ENCODE results near the gene ATOH8. TPM values are rescaled to one million over a fixed set of nuclear protein-coding genes. Genes with fewer than 3 reads are reported as not detected.

The ATOH8 gene
- polyA plus RNA-seq, 1 donor: 5.1 TPM

GRCh38 chr2:85771486-85771885 is 17.7 kb downstream of the ATOH8 start:
- no peak for DNase-seq
- no CpG with 5 or more reads among the region's 4 CpGs for WGBS (ENCODE audit: insufficient coverage, low lambda C conversion rate)
- Histone ChIP-seq H3K36me3 (ENCODE audit: control insufficient read depth, insufficient read depth, low read length) (no peaks in the 10 kb centered on the region), H3K4me3 (ENCODE audit: low read length) (no peak overlapping the region), H3K27ac (ENCODE audit: low read length) (peak overlapping the region; percentile 5), H3K27me3 (ENCODE audit: control insufficient read depth, insufficient read depth, low read length) (peaks cover 10% of the 10 kb centered on the region), H3K4me1 (ENCODE audit: control insufficient read depth, insufficient read depth, low read length) (peaks cover 13% of the 10 kb centered on the region), H3K9me3 (ENCODE audit: control insufficient read depth, low read depth, low read length) (no peaks in the 10 kb centered on the region)

GRCh38 chr2:85772019-85772745 is 18.4 kb downstream of the ATOH8 start:
- no peaks in the 10 kb centered on the region for H3K36me3 ChIP-seq (ENCODE audit: control insufficient read depth, insufficient read depth, low read length)
- 66% methylated on average over 4 of the region's 37 CpGs for WGBS (ENCODE audit: insufficient coverage, low lambda C conversion rate)
- peak overlapping the region; percentile 65 for H3K27ac ChIP-seq (ENCODE audit: low read length)
- H3K4me1 ChIP-seq (ENCODE audit: control insufficient read depth, insufficient read depth, low read length): peaks cover 13% of the 10 kb centered on the region
- peak; percentile 84 to 87 for DNase-seq
- no peak overlapping the region for H3K4me3 ChIP-seq (ENCODE audit: low read length)
- peaks cover 9% of the 10 kb centered on the region for H3K27me3 ChIP-seq (ENCODE audit: control insufficient read depth, insufficient read depth, low read length)
- H3K9me3 ChIP-seq (ENCODE audit: control insufficient read depth, low read depth, low read length): no peaks in the 10 kb centered on the region

- no CpG with 5 or more reads among the region's 16 CpGs for WGBS (ENCODE audit: insufficient coverage, low lambda C conversion rate)
- Histone ChIP-seq H3K9me3 (ENCODE audit: control insufficient read depth, low read depth, low read length) (no peaks in the 10 kb centered on the region), H3K4me1 (ENCODE audit: control insufficient read depth, insufficient read depth, low read length) (peaks cover 13% of the 10 kb centered on the region), H3K4me3 (ENCODE audit: low read length) (no peak overlapping the region), H3K27me3 (ENCODE audit: control insufficient read depth, insufficient read depth, low read length) (peaks cover 9% of the 10 kb centered on the region), H3K36me3 (ENCODE audit: control insufficient read depth, insufficient read depth, low read length) (no peaks in the 10 kb centered on the region), H3K27ac (ENCODE audit: low read length) (peak overlapping the region; percentile 65)
- no peak for DNase-seq
Observed at GRCh38 chr2:85772841-85773491, 19.2 kb downstream of the ATOH8 start.

GRCh38 chr2:85773692-85774091 is 19.9 kb downstream of the ATOH8 start:
- peaks cover 9% of the 10 kb centered on the region for H3K27me3 ChIP-seq (ENCODE audit: control insufficient read depth, insufficient read depth, low read length)
- peaks cover 13% of the 10 kb centered on the region for H3K4me1 ChIP-seq (ENCODE audit: control insufficient read depth, insufficient read depth, low read length)
- H3K27ac ChIP-seq (ENCODE audit: low read length): peak overlapping the region; percentile 65
- no CpG with 5 or more reads among the region's 6 CpGs for WGBS (ENCODE audit: insufficient coverage, low lambda C conversion rate)
- no peaks in the 10 kb centered on the region for H3K36me3 ChIP-seq (ENCODE audit: control insufficient read depth, insufficient read depth, low read length)
- H3K9me3 ChIP-seq (ENCODE audit: control insufficient read depth, low read depth, low read length): no peaks in the 10 kb centered on the region
- H3K4me3 ChIP-seq (ENCODE audit: low read length): no peak overlapping the region
- DNase-seq: no peak

- WGBS (ENCODE audit: insufficient coverage, low lambda C conversion rate): no CpG with 5 or more reads among the region's 9 CpGs
- no peak for DNase-seq
- Histone ChIP-seq H3K4me3 (ENCODE audit: low read length) (no peak overlapping the region), H3K27ac (ENCODE audit: low read length) (no peak overlapping the region), H3K27me3 (ENCODE audit: control insufficient read depth, insufficient read depth, low read length) (peaks cover 9% of the 10 kb centered on the region), H3K36me3 (ENCODE audit: control insufficient read depth, insufficient read depth, low read length) (no peaks in the 10 kb centered on the region), H3K9me3 (ENCODE audit: control insufficient read depth, low read depth, low read length) (no peaks in the 10 kb centered on the region), H3K4me1 (ENCODE audit: control insufficient read depth, insufficient read depth, low read length) (peaks cover 13% of the 10 kb centered on the region)
Observed at GRCh38 chr2:85774126-85774978, 20.6 kb downstream of the ATOH8 start.

GRCh38 chr2:85775406-85776381 is 21.9 kb downstream of the ATOH8 start:
- H3K4me3 ChIP-seq (ENCODE audit: low read length): no peak overlapping the region
- peaks cover 2% of the 10 kb centered on the region for H3K36me3 ChIP-seq (ENCODE audit: control insufficient read depth, insufficient read depth, low read length)
- H3K4me1 ChIP-seq (ENCODE audit: control insufficient read depth, insufficient read depth, low read length): peaks cover 13% of the 10 kb centered on the region
- no peaks in the 10 kb centered on the region for H3K9me3 ChIP-seq (ENCODE audit: control insufficient read depth, low read depth, low read length)
- peaks cover 9% of the 10 kb centered on the region for H3K27me3 ChIP-seq (ENCODE audit: control insufficient read depth, insufficient read depth, low read length)
- no peak overlapping the region for H3K27ac ChIP-seq (ENCODE audit: low read length)
- no peak for DNase-seq
- no CpG with 5 or more reads among the region's 12 CpGs for WGBS (ENCODE audit: insufficient coverage, low lambda C conversion rate)

- peaks cover 2% of the 10 kb centered on the region for H3K36me3 ChIP-seq (ENCODE audit: control insufficient read depth, insufficient read depth, low read length)
- no peaks in the 10 kb centered on the region for H3K9me3 ChIP-seq (ENCODE audit: control insufficient read depth, low read depth, low read length)
- peaks cover 9% of the 10 kb centered on the region for H3K4me1 ChIP-seq (ENCODE audit: control insufficient read depth, insufficient read depth, low read length)
- H3K4me3 ChIP-seq (ENCODE audit: low read length): no peak overlapping the region
- H3K27ac ChIP-seq (ENCODE audit: low read length): no peak overlapping the region
- H3K27me3 ChIP-seq (ENCODE audit: control insufficient read depth, insufficient read depth, low read length): peaks cover 6% of the 10 kb centered on the region
- no CpG with 5 or more reads among the region's 9 CpGs for WGBS (ENCODE audit: insufficient coverage, low lambda C conversion rate)
- no peak for DNase-seq
Observed at GRCh38 chr2:85776672-85777071, 22.9 kb downstream of the ATOH8 start.

GRCh38 chr2:85777441-85777861 is 23.7 kb downstream of the ATOH8 start:
- peaks cover 4% of the 10 kb centered on the region for H3K27me3 ChIP-seq (ENCODE audit: control insufficient read depth, insufficient read depth, low read length)
- no peak overlapping the region for H3K27ac ChIP-seq (ENCODE audit: low read length)
- no CpG with 5 or more reads among the region's 8 CpGs for WGBS (ENCODE audit: insufficient coverage, low lambda C conversion rate)
- H3K36me3 ChIP-seq (ENCODE audit: control insufficient read depth, insufficient read depth, low read length): peaks cover 2% of the 10 kb centered on the region
- H3K4me3 ChIP-seq (ENCODE audit: low read length): no peak overlapping the region
- peaks cover 9% of the 10 kb centered on the region for H3K4me1 ChIP-seq (ENCODE audit: control insufficient read depth, insufficient read depth, low read length)
- DNase-seq: no peak
- H3K9me3 ChIP-seq (ENCODE audit: control insufficient read depth, low read depth, low read length): no peaks in the 10 kb centered on the region

- Histone ChIP-seq H3K27me3 (ENCODE audit: control insufficient read depth, insufficient read depth, low read length) (no peaks in the 10 kb centered on the region), H3K27ac (ENCODE audit: low read length) (no peak overlapping the region), H3K9me3 (ENCODE audit: control insufficient read depth, low read depth, low read length) (no peaks in the 10 kb centered on the region), H3K4me1 (ENCODE audit: control insufficient read depth, insufficient read depth, low read length) (no peaks in the 10 kb centered on the region), H3K36me3 (ENCODE audit: control insufficient read depth, insufficient read depth, low read length) (peaks cover 2% of the 10 kb centered on the region), H3K4me3 (ENCODE audit: low read length) (no peak overlapping the region)
- no peak for DNase-seq
- WGBS (ENCODE audit: insufficient coverage, low lambda C conversion rate): no CpG with 5 or more reads among the region's 16 CpGs
Observed at GRCh38 chr2:85778646-85779379, 25.0 kb downstream of the ATOH8 start.
